Upper lobe of left lung (tissue), 6 donors: ENCODE data around the gene MOB2. TPM values are rescaled to one million over a fixed set of nuclear protein-coding genes. Genes with fewer than 3 reads are reported as not detected.

Experiments
- ATAC-seq, 2 donors: fragments of 200-7000 bp; cut with Tn5 transposase; one replicate each; pipeline ENCODE4 v1.9.1; 2022; ENCODE audit warnings: mild to moderate bottlenecking in 2 of 2, moderate library complexity in 2 of 2; ENCODE audit not compliant: low FRiP score in 2 of 2
- DNase-seq, 2 donors: peaks; one replicate each; pipeline ENCODE4 v3.0.0-alpha.2; 2019 to 2020
- H3K27ac ChIP-seq, 4 donors: fragments of 200-600 bp; sonication (generic); one replicate each; pipeline ENCODE4 v1.5.1; 2016 to 2019
- H3K27me3 ChIP-seq, 4 donors: fragments of 200-600 bp; sonication (generic); one replicate each; pipeline ENCODE4 v1.5.1; 2017 to 2019
- H3K36me3 ChIP-seq, 4 donors: fragments of 200-600 bp; sonication (generic); one replicate each; pipeline ENCODE4 v1.5.1; 2016 to 2019
- H3K4me1 ChIP-seq, 4 donors: fragments of 200-600 bp; sonication (generic); one replicate each; pipeline ENCODE4 v1.5.1; 2018 to 2019
- H3K4me3 ChIP-seq, 4 donors: fragments of 200-600 bp; sonication (generic); one replicate each; pipeline ENCODE4 v1.5.1; 2017 to 2019; ENCODE audit warnings: mild to moderate bottlenecking in 2 of 4, moderate library complexity in 1 of 4
- H3K9me3 ChIP-seq, 4 donors: fragments of 200-600 bp; sonication (generic); one replicate each; pipeline ENCODE4 v1.5.1; 2018 to 2019
- CTCF ChIP-seq, 6 experiments: fragments of 450-650 bp in 4 of 6; fragments of 200-600 bp in 2 of 6; sonication (generic) in 2 of 6; IDR thresholded peaks; one replicate each; pipeline ENCODE4 v1.5.1; 2016 to 2019; ENCODE audit warnings: antibody characterized with exemption in 6 of 6
- EP300 ChIP-seq, 4 donors: sonication (generic); formaldehyde crosslinking; IDR thresholded peaks; one replicate each; pipeline ENCODE4 v1.5.1; 2017; ENCODE audit warnings: antibody characterized with exemption in 4 of 4, control low read depth in 2 of 4
- POLR2A ChIP-seq, 4 donors: fragments of 450-650 bp; IDR thresholded peaks; one replicate each; pipeline ENCODE4 v1.5.1; 2016 to 2017; ENCODE audit warnings: antibody characterized with exemption in 4 of 4, mild to moderate bottlenecking in 2 of 4
- POLR2AphosphoS5 ChIP-seq, 2 donors: sonication (generic); formaldehyde crosslinking; IDR thresholded peaks; one replicate each; pipeline ENCODE4 v1.5.1; 2017; ENCODE audit warnings: antibody characterized with exemption in 2 of 2
- WGBS, 2 donors: methylation state at CpG; one replicate each; pipeline ENCODE4 v1.1.5; 2017 to 2018; 5-methylcytosine and 5-hydroxymethylcytosine counted together
- total RNA-seq, 6 donors: library from RNA; depleted of rRNA in 4 of 6; stranded (reverse); fragments of >200 nt in 4 of 6; gene quantifications; one replicate each; pipeline versions ENCODE4 v1.1.0 to v1.2.1, GENCODE V29; 2016 to 2021
- donor health status: DM: no; HTN: no; CAD: no; lungs with moderate emphysema.
- donor health status: DM: no; HTN: yes; CAD: no; lungs with severe emphysema.

Gene MOB2
- total RNA-seq, 6 donors from 2014 or later, result 34.7 to 72.3 (median 49.5) TPM

DNA sequence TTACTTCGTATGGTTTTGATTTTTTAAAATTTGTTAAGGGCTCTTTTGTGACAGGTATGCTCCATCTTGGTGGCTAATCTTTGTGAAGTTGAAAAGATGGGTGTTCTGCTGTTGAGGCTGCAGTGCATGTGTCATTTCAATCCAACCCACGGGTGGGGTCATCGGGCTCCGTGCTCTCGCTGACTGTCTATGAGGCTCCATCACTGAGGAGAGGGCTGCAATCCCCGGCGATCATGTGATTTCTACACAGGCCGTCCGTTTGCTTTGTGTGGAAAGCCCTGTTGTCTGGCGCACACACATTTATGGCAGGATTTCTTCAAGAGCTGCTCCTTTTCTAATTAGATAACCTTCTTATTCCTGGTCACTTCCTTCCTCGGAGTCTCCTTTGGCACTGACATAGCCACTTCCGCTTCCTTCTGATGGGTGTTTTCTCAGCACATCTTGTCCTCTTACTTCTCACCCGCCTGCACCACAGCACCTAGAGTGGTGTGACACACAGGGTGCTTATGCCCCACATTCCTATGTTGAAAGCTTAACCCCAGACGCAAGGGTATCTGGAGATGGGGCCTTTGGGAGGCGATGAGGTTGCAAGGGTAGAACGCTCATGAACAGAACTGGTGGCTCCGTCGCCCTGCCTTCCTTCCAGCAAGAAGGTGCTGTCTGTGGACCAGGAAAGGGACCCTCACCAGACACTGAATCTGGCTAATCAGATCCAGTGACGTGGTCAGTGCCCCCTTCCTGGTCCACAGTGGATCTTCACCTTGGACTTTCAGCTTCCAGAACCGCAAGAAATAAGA lies 9.4 kb downstream of the MOB2 start:
- no peak for DNase-seq
- no peak for ATAC-seq
- Histone ChIP-seq H3K4me1 (peaks cover 5 to 12% (median 7%) of the 10 kb centered on the region in 4 donors), H3K4me3 (no peak overlapping the region), H3K27me3 (no peaks in the 10 kb centered on the region), H3K36me3 (peaks cover 13 to 91% (median 71%) of the 10 kb centered on the region in 4 donors), H3K9me3 (no peaks in the 10 kb centered on the region), H3K27ac (no peak overlapping the region)
- TF ChIP-seq POLR2AphosphoS5 (IDR thresholded peaks at IDR 0.05) (peak in 1 of 2 donors; percentile 7), POLR2A (IDR thresholded peaks at IDR 0.05) (no peak), CTCF (IDR thresholded peaks at IDR 0.05) (no peak), EP300 (IDR thresholded peaks at IDR 0.05) (no peak)
- 84 to 87% methylated on average over 18 to 20 of the region's 20 CpGs for WGBS, 2 donors

- Histone ChIP-seq H3K9me3 (no peaks in the 10 kb centered on the region), H3K27me3 (no peaks in the 10 kb centered on the region), H3K36me3 (peaks cover 13 to 100% (median 81%) of the 10 kb centered on the region in 4 donors), H3K4me1 (peaks cover 0 to 6% (median 0%) of the 10 kb centered on the region in 4 donors), H3K4me3 (no peak overlapping the region), H3K27ac (no peak overlapping the region)
- ATAC-seq (no peak), DNase-seq (peak in 1 of 2 donors; percentile 38)
- TF ChIP-seq CTCF (IDR thresholded peaks at IDR 0.05), result no peak
- no peak for TF ChIP-seq POLR2AphosphoS5 (IDR thresholded peaks at IDR 0.05)
- no peak for TF ChIP-seq EP300 (IDR thresholded peaks at IDR 0.05)
- no peak for TF ChIP-seq POLR2A (IDR thresholded peaks at IDR 0.05)
- 96 to 97% methylated on average over 12 of the region's 12 CpGs for WGBS, 2 donors
Observed at GRCh38 chr11:1475841-1476240, 10.7 kb downstream of the MOB2 start.

- no peak for TF ChIP-seq EP300 (IDR thresholded peaks at IDR 0.05)
- no peak for TF ChIP-seq POLR2A (IDR thresholded peaks at IDR 0.05)
- TF ChIP-seq CTCF (IDR thresholded peaks at IDR 0.05), result no peak
- TF ChIP-seq POLR2AphosphoS5 (IDR thresholded peaks at IDR 0.05), result no peak
- no peaks in the 10 kb centered on the region for H3K27me3 ChIP-seq
- H3K27ac ChIP-seq, result no peak overlapping the region
- no peak overlapping the region for H3K4me3 ChIP-seq
- DNase-seq (peak in 1 of 2 donors; percentile 67), ATAC-seq (no peak)
- peaks cover 10 to 100% (median 80%) of the 10 kb centered on the region in 4 donors for H3K36me3 ChIP-seq
- H3K9me3 ChIP-seq, result no peaks in the 10 kb centered on the region
- peaks cover 0 to 6% (median 0%) of the 10 kb centered on the region in 4 donors for H3K4me1 ChIP-seq
- WGBS, 2 donors, result 95 to 96% methylated on average over 15 to 22 of the region's 22 CpGs
Observed at GRCh38 chr11:1473786-1474185, 12.8 kb downstream of the MOB2 start.

GRCh38 chr11:1473011-1473628 lies 13.5 kb downstream of the MOB2 start:
- Histone ChIP-seq H3K4me1 (peaks cover 0 to 2% (median 0%) of the 10 kb centered on the region in 4 donors), H3K9me3 (no peaks in the 10 kb centered on the region), H3K4me3 (no peak overlapping the region), H3K36me3 (peaks cover 8 to 100% (median 78%) of the 10 kb centered on the region in 4 donors), H3K27ac (no peak overlapping the region), H3K27me3 (no peaks in the 10 kb centered on the region)
- 89 to 96% methylated on average over 5 to 12 of the region's 12 CpGs for WGBS, 2 donors
- TF ChIP-seq POLR2A (IDR thresholded peaks at IDR 0.05), result no peak
- no peak for TF ChIP-seq POLR2AphosphoS5 (IDR thresholded peaks at IDR 0.05)
- TF ChIP-seq EP300 (IDR thresholded peaks at IDR 0.05), result no peak
- no peak for TF ChIP-seq CTCF (IDR thresholded peaks at IDR 0.05)
- no peak for ATAC-seq
- peak in 1 of 2 donors; percentile 38 for DNase-seq
